AG04449 (cell line): Measurements from ENCODE around the gene IMMP2L.
A peak's percentile ranks its signal among the peaks of the same experiment; 100 is the strongest.

Experiments used
- CTCF ChIA-PET: fragments of 350-600 bp; formaldehyde crosslinking; extraction: SDS; loops from one replicate; lab custom pipeline; 2021; ENCODE audit warnings: antibody characterized with exemption; lab: Yijun Ruan, JAX
- POLR2A ChIA-PET: fragments of 400-600, 350-600 bp; formaldehyde crosslinking; extraction: SDS; loops from one replicate; lab custom pipeline; 2020; ENCODE audit warnings: antibody characterized with exemption, inconsistent platforms; lab: Yijun Ruan, JAX
- DNase-seq: peaks from one replicate; pipeline ENCODE4 v3.0.0-alpha.2; 2010; ENCODE audit warnings: low read depth, low spot score
- H3K4me3 ChIP-seq: 2 replicates; pipeline ENCODE4 v1.5.1; 2011; ENCODE audit warnings: low read depth, mild to moderate bottlenecking, control low read depth, low read length
- TF ChIP-seq, protein P1 (sequence below): IDR thresholded peaks from one replicate; pipeline ENCODE4 v1.5.1; 2011; ENCODE audit warnings: mild to moderate bottlenecking, moderate library complexity, low read length, control low read depth, inconsistent platforms; ENCODE audit not compliant: insufficient read depth; ENCODE audit errors: missing control alignments

Gene IMMP2L

DNA sequence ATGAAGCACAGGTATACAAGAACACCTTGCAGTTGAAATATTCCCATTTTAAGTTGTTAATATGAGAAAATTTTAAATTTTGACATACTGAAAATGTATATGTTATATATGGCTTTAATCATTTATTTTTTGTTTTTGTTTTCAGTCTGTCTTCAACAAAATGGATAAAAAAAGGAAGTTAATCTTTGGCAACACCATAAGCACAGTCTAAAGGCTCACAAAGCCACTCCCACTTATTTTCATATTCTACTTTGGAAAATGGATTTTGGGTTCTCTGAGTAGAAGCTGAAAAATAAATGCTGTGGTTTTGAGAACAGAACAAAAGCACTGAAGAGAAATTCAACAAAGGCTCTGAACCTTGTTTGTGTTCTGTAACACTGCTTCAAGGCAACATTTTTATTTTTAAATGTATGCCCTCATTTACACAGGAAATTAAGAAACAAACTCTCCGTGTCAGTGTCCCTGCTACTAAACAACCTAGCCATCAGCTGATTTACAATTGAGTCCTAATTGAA lies 552.7 kb downstream of the IMMP2L start:
- POLR2A ChIA-PET: no interaction called here
- no peak overlapping the region for H3K4me3 ChIP-seq
- TF ChIP-seq, protein P1, sequence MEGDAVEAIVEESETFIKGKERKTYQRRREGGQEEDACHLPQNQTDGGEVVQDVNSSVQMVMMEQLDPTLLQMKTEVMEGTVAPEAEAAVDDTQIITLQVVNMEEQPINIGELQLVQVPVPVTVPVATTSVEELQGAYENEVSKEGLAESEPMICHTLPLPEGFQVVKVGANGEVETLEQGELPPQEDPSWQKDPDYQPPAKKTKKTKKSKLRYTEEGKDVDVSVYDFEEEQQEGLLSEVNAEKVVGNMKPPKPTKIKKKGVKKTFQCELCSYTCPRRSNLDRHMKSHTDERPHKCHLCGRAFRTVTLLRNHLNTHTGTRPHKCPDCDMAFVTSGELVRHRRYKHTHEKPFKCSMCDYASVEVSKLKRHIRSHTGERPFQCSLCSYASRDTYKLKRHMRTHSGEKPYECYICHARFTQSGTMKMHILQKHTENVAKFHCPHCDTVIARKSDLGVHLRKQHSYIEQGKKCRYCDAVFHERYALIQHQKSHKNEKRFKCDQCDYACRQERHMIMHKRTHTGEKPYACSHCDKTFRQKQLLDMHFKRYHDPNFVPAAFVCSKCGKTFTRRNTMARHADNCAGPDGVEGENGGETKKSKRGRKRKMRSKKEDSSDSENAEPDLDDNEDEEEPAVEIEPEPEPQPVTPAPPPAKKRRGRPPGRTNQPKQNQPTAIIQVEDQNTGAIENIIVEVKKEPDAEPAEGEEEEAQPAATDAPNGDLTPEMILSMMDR: no peak
- CTCF ChIA-PET: no interaction called here
- DNase-seq: no peak

DNA sequence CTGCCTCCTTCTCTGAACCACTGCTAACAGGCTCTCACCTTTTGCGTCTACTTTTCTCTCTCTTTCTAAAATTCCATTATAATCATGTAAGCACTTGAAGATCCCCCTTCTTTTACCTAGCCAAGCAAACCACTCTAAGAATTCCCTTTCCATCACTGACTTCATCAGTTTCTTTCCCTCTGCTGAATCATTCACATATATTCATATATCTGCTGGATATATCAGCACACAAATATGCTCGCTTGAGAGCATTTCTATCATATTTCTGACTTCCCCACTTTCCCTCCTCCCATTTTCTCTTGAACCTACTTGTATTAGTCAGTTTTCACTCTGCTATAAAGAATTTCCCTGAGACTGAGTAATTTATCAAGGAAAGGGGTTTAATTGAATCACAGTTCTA lies 555.6 kb downstream of the IMMP2L start:
- CTCF ChIA-PET: no interaction called here
- DNase-seq: peak; percentile 53
- POLR2A ChIA-PET: interaction anchor here (0.7 kb wide), 1 partner anchor 33 kb away, joined by 3 read pairs; no protein-coding TSS in a partner anchor
- TF ChIP-seq, protein P1: no peak
- no peak overlapping the region for H3K4me3 ChIP-seq

DNA sequence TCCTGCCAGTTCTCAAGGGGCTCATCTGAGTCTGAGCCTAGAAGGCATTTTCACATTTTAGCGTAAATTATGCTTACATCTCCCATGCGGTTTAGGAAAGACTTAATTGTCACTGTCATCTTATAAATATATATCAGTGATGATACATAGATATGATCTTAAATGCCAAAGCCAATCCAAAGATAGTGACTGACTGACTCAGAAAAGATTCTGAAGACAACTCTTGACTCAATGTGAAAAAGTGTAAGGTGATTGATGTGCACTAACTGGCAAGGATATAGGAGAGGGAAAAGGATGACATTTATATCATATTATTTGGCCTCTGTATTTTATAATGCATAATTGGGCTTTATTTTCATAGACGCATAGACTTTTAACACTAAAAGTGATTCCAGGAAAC lies 556.3 kb downstream of the IMMP2L start:
- no peak for DNase-seq
- ChIA-PET CTCF (no interaction called here), POLR2A (interaction anchor here (0.6 to 0.7 kb wide), 2 partner anchors 33 to 41 kb away, joined by 3 read pairs; no protein-coding TSS in a partner anchor)
- H3K4me3 ChIP-seq: no peak overlapping the region
- TF ChIP-seq, protein P1: no peak

DNA sequence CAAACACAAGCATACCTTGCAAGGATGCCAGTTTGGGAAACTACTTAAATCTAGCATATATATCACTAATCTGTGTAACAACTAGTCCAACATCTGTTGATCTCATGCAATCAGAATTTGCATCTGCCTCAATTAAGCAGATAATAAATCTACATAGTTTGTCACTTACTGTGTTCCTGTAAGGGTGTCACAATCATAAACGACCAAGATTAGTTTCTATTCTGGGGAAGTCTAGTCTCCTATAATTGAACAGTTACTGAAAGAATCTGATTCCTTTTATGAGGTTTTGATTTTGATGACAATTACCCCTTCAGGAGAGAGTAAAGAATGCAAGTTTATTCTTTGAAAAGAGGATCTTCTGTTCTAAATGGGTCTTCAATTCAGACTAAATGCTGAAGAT lies 556.8 kb downstream of the IMMP2L start:
- no peak overlapping the region for H3K4me3 ChIP-seq
- POLR2A ChIA-PET: no interaction called here
- CTCF ChIA-PET: no interaction called here
- TF ChIP-seq, protein P1: no peak
- DNase-seq: no peak

DNA sequence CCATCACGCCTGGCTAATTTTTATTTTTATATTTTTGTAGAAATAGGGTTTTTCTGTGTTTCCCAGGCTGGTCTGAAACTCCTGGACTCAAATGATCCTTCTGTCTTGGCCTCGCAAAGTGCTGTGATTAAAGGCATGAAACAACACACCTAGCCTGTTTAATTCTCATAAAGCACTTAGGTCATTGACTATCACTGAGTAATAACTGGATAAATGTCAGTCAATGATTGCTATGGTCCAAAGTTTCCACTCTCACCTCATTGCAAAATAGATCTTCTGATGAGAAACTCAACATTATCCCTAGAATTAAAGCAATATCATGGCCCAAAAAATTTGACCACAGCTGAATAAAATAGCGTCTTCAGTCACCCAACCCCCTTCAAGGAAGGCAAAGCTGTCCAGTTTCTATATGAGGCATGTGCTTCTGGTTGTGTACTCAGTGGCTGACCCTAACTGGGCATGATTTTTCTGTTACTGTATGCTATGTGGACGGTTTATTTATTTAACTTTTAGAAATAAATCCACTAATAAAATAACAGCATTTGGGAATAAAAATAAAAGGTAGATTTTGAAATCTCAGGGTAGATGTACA lies 557.9 kb downstream of the IMMP2L start:
- ChIA-PET CTCF (no interaction called here), POLR2A (no interaction called here)
- DNase-seq: no peak
- H3K4me3 ChIP-seq: no peak overlapping the region
- TF ChIP-seq, protein P1: no peak

DNA sequence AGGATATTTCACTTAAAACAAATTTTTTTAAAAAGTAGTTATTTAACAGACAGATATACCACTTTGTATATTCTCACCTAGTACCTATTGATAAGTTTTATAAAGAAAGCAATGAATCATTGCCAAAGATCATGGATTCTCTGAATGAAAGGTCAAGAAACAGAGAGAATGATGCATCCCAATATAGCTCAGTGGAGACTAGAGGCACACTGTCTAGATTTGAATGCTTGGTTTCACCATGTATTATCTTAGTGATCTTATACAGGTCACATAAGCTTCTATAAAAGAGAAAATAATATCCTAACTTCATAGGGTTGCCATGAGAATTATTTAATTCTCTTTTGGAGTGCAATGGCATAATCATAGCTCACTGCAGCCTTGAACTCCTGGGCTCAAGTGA lies 558.4 kb downstream of the IMMP2L start:
- TF ChIP-seq, protein P1: no peak
- no peak overlapping the region for H3K4me3 ChIP-seq
- CTCF ChIA-PET: no interaction called here
- DNase-seq: no peak
- POLR2A ChIA-PET: no interaction called here
